Measurements from ENCODE around the gene TNFRSF18.
A peak's percentile ranks its signal among the peaks of the same experiment; 100 is the strongest.
"Not testable (repeated sequence)": the region's sequence is repeated elsewhere in the genome, so short reads cannot be mapped to it uniquely, and the experiment has no call there.

TNFRSF18 gene, protein sequence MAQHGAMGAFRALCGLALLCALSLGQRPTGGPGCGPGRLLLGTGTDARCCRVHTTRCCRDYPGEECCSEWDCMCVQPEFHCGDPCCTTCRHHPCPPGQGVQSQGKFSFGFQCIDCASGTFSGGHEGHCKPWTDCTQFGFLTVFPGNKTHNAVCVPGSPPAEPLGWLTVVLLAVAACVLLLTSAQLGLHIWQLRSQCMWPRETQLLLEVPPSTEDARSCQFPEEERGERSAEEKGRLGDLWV
- 4.8 to 15.5 (median 10.1) reads per million in 4 donors for total RNA-seq

DNA sequence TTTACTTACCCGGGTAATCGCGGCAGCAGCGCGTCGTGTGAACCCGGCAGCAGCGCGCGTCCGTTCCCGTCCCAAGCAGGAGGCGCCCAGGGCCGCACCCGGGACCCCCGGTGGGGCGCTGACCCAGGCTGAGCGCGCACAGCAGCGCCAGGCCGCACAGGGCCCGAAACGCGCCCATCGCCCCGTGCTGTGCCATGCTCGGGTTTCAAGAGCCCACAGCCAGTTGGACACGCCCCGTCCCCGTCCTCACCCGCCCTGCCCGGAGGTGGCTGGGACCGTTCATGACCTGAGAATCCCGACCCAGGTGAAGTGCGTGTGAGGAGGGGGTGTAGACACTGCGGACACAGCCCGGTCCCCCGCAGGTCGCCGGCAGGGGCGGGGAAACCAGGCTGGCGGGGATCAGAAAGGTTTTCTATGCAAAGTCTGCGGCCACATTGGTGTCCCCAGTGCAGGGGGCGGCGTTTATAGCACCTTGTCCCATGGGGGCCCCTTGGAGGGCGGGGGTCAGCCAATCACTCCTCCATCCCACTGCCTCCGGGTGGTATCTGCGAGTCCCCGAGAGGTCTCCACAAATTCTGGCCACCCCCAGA lies at the start of gene TNFRSF18:
TSS of gene TNFRSF18 (minus strand) at position 217 of the 590 bp plus-strand sequence. CDS start at position 196, 21 bp downstream.
- DNase-seq: peak in 3 of 5 donors; percentile 15 to 59 (median 34)

DNA sequence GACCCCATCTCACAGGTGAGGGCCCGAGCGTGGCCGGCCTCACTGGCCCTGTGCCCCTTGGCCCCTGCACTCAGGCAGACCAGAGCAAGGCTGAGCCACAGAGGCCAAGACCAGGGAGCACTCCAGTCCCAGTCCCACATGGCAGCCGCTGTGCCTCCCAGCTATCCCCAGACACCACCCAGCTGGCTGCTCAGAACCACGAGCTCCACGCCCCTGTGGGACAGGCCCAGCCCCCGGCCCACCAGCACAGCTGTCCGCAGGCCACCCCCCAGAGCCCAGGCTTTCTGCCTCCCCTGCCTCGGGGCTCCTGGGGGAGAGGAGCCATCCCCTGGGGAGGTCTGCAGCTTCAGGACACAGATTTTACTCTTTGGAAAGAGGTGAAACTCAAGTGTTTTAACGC lies 49.2 kb upstream of the TNFRSF18 start:
- no peak for DNase-seq

DNA sequence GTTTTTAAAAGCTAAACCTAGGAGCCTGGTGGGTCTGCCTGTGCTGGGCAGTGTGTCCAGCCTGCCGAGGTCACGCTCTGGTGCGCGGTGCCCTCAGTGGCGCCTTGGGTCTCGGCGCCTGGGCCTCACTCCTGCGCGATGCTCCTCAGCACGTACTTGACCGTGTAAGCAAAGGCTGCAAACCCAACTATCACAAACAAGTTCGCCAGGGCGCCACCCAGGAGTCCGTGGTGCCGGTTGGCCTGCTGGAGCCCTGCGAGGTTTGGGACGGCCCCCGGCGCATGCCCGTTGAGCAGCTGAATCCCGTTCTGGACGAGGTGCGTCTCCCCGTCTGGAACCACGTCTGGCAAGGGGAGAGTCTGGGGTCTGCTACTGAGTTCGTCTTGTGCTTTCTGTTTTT lies 48.7 kb upstream of the TNFRSF18 start:
- no peak for DNase-seq

DNA sequence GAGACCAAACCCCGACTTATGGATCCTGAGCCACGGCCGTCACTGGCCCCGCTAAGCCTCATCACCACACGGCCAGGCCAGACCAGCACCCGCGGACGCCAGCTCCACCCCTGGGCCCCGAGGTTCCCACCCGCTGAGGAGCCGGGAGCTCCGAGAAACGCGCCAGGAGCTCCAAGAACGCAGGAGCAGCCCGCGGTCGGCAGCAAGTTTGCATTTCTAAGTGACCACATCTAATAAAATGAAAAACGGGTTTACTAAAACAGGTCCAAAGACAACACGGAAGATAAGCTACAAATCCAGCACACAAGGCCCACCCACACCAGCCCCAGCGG lies 48.2 kb upstream of the TNFRSF18 start:
- no peak for DNase-seq

DNA sequence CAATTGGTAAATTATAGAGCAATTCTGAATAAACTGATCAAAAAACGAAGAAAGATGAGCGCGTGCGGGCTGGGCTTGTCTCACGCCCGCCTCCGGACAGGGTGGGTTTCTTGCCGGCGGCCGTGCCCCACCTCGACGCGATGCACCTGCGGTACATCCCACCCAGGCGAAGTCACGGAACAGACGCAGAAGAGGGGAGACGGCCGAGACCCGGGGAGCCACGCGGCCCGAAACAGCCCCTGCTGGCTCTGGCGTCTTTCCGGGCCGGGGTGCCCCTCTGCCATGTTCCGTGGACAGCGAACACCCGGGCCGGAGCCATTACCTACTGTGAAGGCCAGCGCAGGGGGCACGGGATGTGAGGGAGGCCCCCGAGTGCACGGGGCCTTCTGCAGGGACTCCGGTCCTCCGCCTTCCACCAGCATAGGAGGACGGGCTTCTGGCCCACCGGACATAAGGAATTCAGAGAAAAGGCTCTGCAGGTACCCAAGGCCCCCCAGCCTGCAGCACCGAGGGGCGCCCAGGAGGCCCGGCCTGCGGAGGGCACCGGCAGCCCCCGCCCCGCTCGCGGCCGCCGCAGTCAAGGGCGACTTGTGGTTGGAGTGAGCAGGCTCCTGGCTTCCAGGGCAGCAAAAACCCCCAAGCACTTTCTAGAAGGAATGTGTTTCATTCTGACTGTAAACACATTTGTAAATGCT lies 47.7 kb upstream of the TNFRSF18 start:
- DNase-seq: no peak

DNA sequence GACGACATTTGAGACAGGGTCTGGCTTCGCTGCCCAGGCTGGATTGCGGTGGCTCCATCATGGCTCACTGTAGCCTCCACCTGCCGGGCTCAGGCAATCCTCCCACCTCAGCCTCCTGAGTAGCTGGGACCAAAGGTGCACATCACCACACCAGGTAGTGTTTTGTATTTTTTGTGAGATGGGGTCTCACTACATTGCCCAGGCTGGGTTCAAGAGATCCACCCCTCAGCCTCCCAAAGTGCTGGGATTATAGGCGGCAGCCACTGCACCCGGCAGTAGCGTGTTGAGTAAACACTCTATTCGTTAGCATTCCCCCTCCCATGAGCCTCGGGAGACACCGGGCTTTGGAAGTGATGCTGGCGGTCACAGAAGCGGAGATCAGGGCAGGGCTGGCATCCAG lies 46.9 kb upstream of the TNFRSF18 start:
- no peak for DNase-seq

DNA sequence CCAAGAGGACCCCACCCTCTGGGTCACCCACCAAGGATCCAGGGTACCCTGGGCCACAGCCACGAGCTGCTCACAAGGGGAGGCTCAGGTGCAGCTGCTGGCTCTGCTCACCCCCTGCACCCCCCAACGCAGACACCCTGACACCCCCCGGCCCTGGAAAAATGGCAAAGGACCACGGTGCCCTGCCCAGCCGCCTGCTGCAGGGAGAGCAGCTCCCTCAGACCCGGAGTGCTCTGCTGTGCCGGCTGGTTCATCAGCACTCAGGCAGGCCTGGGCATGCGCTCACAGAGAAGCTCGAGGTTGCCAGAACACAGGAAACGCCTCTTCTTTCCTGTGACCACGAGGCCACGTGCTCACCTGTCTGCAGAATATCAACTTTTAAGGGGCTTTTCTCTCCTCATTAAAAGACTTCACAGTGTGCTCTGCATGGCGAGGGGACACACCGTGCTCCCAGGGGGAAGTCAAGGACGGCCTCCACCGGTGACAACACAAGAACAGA lies 44.4 kb upstream of the TNFRSF18 start:
- DNase-seq: peak in 4 of 5 donors; percentile 53 to 69 (median 61)

DNA sequence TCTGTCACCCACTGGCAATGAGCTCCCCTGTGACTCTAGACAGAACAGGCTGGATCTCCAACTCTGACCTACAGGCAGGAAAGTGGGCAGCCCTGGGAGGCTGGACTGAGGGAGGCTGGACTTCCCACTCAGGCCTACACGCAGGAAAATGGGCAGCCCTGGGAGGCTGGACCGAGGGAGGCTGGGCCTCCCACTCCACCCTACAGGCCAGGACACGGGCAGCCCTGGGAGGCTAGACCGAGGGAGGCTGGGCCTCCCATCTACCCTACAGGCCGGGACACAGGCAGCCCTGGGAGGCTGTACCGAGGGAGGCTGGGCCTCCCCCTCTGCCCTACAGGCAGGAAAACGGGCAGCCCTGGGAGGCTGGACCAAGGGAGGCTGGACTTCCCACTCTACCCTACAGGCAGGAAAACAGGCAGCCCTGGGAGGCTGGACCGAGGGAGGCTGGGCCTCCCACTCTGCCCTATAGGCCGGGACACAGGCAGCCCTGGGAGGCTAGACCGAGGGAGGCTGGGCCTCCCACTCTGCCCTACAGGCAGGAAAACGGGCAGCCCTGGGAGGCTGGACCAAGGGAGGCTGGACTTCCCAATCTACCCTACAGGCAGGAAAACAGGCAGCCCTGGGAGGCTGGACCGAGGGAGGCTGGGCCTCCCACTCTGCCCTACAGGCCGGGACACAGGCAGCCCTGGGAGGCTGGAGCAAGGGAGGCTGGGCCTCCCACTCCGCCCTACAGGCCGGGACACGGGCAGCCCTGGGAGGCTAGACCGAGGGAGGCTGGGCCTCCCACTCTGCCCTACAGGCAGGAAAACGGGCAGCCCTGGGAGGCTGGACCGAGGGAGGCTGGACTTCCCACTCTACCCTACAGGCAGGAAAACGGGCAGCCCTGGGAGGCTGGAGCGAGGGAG lies 41.9 kb upstream of the TNFRSF18 start:
- DNase-seq: not testable (repeated sequence)

DNA sequence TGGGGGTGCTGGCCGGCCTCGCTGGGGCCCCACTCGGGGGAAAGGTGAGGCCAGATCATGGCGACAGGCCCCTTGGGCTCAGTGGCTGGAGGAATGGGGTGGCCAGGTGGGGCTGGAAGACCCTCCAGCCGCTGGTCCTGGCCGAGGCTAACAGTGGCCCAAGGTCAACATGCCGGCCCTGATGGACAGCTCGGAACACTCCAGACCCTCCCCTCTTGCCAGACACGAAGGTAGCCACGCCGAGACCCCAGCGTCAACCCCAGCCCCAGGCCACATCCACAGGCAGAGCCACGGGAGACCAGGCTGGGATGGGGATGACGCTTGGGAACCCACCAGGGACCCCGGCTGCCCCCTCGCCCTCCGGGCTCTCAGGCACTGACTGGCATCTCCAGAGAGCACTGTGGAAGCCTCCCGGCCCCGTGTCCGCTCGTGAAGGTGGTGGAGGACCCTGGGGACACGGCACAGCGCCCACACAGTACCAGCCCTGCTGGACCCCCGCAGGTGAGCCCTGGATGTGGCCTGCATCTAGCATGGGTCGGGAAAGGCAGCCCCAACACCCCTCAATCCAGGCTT lies 41.0 kb upstream of the TNFRSF18 start:
- DNase-seq: no peak

DNA sequence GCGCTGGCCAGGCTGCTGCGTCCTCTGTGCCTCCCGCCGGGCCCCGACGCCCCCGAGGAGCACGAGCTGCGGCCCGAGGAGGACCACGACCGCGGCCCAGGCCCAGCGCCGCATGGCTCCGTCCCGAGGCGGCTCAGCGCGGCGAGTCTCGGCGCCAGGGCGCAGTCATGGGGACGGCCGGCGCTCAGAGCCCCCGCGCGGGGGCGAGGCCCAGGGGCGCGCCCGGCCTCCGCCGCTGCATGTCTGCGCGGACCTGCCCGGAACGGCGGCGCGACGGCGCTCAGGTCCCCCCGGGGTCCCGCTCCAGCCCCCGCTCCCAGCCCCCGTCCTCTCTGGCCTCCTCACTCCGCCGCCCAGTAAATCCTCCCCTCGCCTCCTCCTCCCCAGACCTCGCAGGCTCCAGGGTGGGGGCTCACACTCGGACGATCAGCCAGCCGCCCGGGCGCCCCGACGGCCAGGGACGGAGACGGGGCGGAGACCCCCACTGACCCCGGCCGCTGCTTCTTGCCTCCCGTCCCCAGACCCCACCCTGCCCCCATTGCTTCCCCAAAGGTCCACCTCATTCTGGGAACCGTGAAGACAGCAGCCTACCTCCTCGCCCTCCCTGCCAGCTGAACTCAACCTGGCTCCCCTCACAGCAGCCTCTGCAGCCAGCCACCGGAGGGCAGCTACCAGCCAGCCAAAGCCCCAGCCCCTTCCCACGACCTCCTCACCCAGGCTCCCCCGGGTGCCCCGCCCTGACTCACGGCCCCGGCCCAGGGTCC lies 40.4 kb upstream of the TNFRSF18 start, which contains the start of gene C1QTNF12:
TSS of gene C1QTNF12 (minus strand) at position 146 of the 764 bp plus-strand sequence. CDS start at position 114, 32 bp downstream.
- DNase-seq: no peak

DNA sequence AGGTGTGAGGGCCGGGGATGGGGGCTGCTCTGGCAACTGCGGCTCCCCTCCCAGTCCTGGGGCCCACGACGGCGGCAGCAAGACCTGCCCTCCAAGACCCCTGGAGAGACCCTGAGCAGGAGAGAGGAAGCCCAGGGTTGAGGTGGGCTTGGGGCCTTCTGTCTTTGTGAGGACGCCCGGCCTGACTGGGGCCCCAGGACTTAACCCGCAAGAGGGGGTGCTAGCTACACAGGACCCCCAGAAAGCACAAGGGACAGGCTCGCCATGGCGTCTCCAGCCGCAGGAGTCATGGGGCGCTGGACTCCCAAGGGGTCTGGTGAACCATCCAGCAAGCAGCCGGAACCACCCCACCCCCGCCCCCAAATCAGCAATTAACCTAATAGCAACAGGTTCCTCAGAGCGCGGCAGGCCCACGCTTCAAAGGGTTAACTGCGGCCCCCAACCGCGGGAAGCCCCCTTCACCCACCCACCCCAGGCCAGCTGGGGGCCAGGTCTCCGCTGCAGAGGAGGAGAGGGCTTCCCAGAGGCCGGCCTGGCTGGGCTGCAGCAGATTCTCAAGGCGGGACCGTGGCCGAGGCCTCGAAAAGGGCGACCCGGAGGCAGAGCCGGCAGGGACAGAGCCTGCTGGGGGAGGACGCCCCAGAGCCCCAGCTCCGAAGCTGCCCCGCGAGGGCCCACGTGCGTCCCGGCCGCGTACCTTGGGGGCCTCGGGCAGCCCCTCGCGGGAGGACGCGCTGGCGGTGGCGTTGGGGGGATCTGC lies 39.6 kb upstream of the TNFRSF18 start:
- no peak for DNase-seq

DNA sequence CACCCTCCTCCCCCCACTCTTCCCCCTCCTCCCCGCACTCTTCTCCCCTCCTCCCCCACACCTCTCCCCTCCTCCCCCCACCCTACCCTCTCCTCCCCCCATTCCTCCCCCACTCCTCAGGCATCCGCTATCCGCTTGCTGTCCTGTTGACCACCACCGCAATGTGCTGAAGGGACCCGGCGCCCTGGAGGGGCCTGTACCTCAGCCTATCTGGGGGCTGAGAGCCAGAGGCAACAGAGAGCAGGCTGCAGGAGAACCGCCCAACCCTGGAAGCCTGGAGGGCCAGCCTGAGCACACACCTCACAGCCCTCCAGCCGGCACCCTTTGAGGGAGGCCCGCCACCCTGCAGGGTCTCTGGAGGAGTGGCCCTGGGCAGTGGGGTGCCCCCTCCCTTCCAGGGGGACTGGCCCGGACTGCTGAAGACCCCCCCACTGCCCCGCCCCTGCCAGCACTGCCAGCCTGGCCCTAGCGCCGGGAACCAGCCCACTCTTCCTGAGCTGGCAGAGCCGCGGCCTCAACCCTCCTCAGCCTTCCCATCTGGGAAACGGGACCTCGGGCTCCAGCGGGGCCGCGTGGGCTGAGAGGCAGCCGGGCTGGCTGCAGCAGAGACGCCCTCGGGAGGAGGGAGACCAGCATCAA lies 38.9 kb upstream of the TNFRSF18 start:
- DNase-seq: no peak

DNA sequence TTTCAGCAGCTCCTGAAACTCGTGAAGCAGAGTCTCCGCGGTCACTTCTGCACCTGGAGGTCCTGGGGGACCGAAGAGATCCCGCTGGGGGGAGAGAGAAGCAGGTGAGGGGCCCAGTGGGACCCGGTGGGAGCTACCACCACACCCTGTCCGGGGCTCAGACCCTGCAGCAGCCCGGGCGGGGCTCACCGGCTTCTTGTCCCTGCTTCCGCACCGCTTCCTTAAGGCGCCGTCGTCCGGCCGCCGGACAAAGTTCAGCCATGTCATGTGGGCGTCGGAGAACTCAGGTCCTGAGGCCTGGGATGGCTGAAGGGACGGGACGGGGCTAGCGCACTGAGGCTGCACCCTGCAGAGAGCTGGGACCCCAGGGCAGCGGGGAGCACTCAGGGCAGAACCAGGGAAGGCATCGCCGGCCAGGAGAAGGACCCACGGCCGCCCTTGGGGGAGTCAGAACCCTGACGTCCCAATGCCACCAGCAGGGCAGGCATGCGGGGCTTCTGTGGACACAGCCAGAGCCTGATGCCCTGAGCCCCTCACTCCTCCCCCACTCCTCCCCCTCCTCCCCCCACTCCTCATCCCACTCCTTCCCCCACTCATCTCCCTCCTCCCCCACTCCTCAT lies 37.9 kb upstream of the TNFRSF18 start:
- DNase-seq: no peak

DNA sequence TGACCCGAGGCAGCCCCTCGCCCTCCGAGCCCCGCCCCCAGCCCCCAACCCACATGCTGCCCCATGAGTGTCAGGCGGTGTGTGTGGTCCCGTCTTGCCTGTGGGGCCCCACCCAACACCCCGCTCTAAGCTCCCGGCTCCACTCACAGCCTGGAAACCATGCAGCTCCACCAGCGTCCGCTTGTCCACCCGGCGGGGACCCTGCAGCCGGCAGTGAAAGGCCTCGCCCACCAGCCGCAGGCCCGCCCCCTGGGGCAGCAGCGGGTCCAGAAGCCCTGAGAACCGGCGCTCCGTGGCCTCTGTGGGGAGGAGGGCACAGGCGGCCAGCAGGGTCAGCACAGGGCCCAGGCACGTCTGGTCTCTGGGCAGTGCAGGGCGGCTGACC lies 37.4 kb upstream of the TNFRSF18 start:
- DNase-seq: no peak

DNA sequence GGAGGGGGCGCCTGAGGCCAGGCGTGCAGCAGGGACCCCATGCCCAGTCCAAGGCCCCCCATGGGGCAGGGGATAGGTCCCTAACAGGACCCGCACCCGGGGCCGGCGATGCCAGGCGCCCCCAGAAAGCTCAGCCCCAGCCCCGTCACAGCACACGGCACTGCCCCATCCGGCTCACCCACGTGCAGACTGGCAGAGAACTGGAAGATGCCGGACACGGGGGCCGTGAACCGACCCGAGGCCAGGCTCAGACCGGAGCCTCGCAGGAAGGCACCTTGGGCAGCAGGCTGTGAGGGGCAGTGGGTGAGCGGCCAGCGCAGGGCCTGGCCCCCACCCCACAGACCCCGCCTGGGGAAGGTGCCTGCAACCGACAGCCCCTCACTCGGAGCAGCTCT lies 36.9 kb upstream of the TNFRSF18 start:
- DNase-seq: no peak

DNA sequence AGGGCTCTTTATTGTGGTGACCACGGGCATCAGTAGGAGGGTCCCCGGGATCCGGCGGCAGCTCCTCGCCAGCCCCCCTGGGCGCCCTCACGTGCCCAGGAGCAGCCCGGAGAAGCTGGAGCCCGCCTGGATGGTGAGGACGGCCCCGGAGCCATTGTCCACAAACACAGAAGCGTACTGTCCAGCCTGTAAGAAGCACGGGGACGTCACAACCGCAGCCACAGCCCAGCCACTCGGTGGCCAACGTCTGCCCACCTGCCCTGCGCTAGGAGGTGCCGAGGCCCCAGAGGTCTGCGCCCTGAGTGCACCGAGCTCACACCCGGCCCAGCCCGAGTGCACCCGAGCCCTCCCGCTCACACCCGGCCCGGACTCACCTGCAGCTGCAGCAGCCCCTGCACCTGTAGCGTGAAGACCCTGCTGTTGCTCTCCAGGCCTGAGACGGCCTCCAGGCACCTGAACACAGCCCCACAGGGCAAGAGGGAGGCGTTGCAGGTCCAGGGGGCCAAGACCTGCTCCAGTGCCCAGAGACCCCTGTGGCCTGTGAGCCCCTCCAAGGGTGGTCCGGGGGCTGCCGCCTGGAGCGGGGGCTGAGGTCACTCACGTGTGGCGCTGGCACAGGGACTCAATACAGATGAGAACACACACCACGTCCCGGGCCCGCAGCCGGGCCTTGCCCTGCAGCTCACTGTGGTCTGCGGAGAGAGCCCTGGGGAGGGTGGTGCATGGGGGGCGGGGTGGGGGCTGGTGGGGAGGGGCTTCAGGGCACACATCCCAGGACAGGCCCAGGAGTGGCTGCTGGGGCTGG lies 36.3 kb upstream of the TNFRSF18 start:
- no peak for DNase-seq

DNA sequence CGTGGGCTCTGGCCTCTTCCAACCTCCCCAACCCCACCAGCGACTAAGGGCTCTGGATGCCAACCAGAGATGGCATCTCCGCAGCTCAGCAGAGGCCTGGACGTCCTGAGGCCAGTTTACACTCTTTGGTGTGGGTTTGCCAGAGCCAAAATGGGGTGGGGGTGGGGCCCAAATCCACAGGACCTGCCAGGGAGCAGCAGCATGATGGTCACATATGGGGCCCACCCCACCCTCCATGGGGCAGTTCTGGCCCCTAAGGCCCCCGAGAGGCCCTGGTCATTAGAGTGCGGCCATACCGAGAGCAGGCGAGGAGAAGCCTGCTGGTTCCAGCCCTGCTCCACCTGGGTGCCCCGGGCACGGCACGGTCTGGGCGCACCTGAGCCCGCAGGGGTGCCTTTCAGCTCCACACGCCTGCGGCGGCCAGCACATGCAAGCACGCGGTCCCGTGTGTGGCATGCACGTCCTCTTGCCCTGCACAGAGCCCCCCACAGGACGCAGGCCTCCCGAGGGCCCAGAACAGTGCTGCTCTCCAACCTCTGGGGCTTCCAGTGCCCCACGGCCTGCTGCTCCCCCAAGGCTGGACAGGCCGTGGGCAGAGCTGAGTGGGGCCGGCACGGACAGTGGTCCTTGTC lies 35.3 kb upstream of the TNFRSF18 start:
- DNase-seq: no peak

DNA sequence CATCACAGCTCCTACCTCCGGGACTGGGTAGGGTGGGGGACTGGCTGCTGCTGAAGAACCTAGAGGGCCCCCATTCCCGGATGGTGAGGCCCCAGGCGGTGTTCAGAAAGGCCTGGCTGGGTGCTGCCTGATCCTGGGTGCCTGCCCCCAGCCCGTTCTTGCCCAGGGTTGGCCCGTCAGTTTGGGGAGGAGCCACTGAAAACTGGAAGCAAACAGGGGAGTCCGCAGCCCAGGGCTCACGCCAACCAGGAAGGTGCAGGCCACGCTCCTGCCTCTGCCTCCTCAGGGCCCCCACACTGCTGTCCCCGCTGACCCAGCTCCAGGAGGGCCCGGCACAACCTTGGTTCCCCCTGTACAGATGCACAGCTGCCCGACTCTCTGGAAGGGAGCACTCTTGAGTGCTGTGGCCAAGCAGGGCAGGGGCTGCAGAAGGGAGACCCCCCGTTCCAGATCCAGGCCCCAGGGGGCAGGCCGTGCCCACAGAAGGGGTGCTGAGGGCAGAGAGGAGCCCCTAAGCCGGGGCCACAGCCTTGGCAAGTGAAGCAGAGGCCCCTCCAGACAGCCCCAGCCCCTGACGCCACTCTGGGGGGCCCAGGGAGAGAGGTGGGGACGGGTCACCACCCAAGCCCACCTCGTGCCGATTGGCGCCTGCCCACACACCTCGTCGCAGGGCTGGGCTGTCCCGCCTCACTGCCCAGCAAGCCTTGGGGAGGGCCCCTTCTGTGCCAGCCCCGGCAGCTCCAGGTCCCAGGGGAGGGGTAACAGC lies 34.6 kb upstream of the TNFRSF18 start:
- DNase-seq: no peak

Data from T-helper 1 cell (primary cell).